H9 (cell line): ENCODE measurements around the gene MCFD2. TPM values are rescaled to one million over a fixed set of nuclear protein-coding genes. Genes with fewer than 3 reads are reported as not detected.

ENCODE experiments used
- DNase-seq: peaks from one replicate; pipeline ENCODE4 v3.0.0-alpha.2; 2017
- H2AFZ ChIP-seq: one replicate; pipeline ENCODE4 v1.6.1; 2013; ENCODE audit warnings: mild to moderate bottlenecking, low read length, control low read depth, moderate library complexity
- H2AK5ac ChIP-seq: 2 replicates; pipeline ENCODE4 v1.6.1; 2013; ENCODE audit warnings: low read length, control low read depth, mixed read lengths; ENCODE audit not compliant: insufficient read length
- H2BK120ac ChIP-seq: one replicate; pipeline ENCODE4 v1.6.1; 2013; ENCODE audit warnings: low read depth, mild to moderate bottlenecking, low read length, control low read depth, inconsistent platforms; ENCODE audit not compliant: poor library complexity, severe bottlenecking
- H2BK12ac ChIP-seq: 2 replicates; pipeline ENCODE4 v1.6.1; 2013; ENCODE audit warnings: low read length, control low read depth, mixed read lengths, low read depth; ENCODE audit not compliant: insufficient read length
- H2BK15ac ChIP-seq: 2 replicates; pipeline ENCODE4 v1.6.1; 2013; ENCODE audit warnings: low read depth, low read length, control low read depth
- H2BK20ac ChIP-seq: one replicate; pipeline ENCODE4 v1.6.1; 2013; ENCODE audit warnings: low read depth, mild to moderate bottlenecking, low read length, control low read depth, inconsistent platforms; ENCODE audit not compliant: poor library complexity, severe bottlenecking
- H2BK5ac ChIP-seq: 2 replicates; pipeline ENCODE4 v1.6.1; 2013; ENCODE audit warnings: low read length, control low read depth, mixed read lengths; ENCODE audit not compliant: insufficient read length
- H3K14ac ChIP-seq: 2 replicates; pipeline ENCODE4 v1.6.1; 2013; ENCODE audit warnings: low read length, control low read depth; ENCODE audit not compliant: insufficient read depth
- H3K18ac ChIP-seq: 2 replicates; pipeline ENCODE4 v1.6.1; 2013; ENCODE audit warnings: low read depth, mild to moderate bottlenecking, mixed read lengths, low read length, control low read depth; ENCODE audit not compliant: insufficient read length
- H3K23ac ChIP-seq: 2 replicates; pipeline ENCODE4 v1.6.1; 2013; ENCODE audit warnings: low read length, control low read depth, mixed read lengths, low read depth; ENCODE audit not compliant: insufficient read length
- H3K23me2 ChIP-seq: 2 replicates; pipeline ENCODE4 v1.6.1; 2013; ENCODE audit warnings: low read depth, mild to moderate bottlenecking, mixed read lengths, low read length, control low read depth; ENCODE audit not compliant: insufficient read length, poor library complexity, severe bottlenecking
- H3K27ac ChIP-seq: 2 replicates; pipeline ENCODE4 v1.5.1; 2013; ENCODE audit warnings: low read length, control low read depth, mixed read lengths, low read depth; ENCODE audit not compliant: insufficient read length
- H3K27me3 ChIP-seq: 2 replicates; pipeline ENCODE4 v1.6.1; 2013; ENCODE audit warnings: low read length, control low read depth, inconsistent platforms; ENCODE audit not compliant: insufficient read depth
- H3K4ac ChIP-seq: 2 replicates; pipeline ENCODE4 v1.6.1; 2013; ENCODE audit warnings: low read depth, mild to moderate bottlenecking, control low read depth, inconsistent platforms, low read length, moderate library complexity
- H3K4me1 ChIP-seq: 2 replicates; pipeline ENCODE4 v1.6.1; 2013; ENCODE audit warnings: low read length, control low read depth, inconsistent platforms; ENCODE audit not compliant: insufficient read depth
- H3K4me2 ChIP-seq: 2 replicates; pipeline ENCODE4 v1.6.1; 2013; ENCODE audit warnings: low read length, control low read depth, mixed read lengths; ENCODE audit not compliant: insufficient read length, insufficient read depth
- H3K56ac ChIP-seq: 2 replicates; pipeline ENCODE4 v1.6.1; 2013; ENCODE audit warnings: low read depth, mild to moderate bottlenecking, mixed read lengths, low read length, control low read depth; ENCODE audit not compliant: insufficient read length
- H3K79me1 ChIP-seq: 2 replicates; pipeline ENCODE4 v1.6.1; 2013; ENCODE audit warnings: low read depth, mild to moderate bottlenecking, moderate library complexity, low read length, control low read depth, inconsistent platforms; ENCODE audit not compliant: insufficient read depth, poor library complexity, severe bottlenecking
- H3K79me2 ChIP-seq: 2 replicates; pipeline ENCODE4 v1.6.1; 2013; ENCODE audit warnings: low read length, control low read depth, inconsistent platforms; ENCODE audit not compliant: insufficient read depth
- H3K9ac ChIP-seq: 2 replicates; pipeline ENCODE4 v1.6.1; 2013; ENCODE audit warnings: low read length, control low read depth, mixed read lengths; ENCODE audit not compliant: insufficient read length; ENCODE audit errors: extremely low read depth
- H3K9me3 ChIP-seq: one replicate; pipeline ENCODE4 v1.6.1; 2013; ENCODE audit warnings: low read depth, low read length, inconsistent platforms; ENCODE audit not compliant: control insufficient read depth
- H3T11ph ChIP-seq: one replicate; pipeline ENCODE4 v1.6.1; 2013; ENCODE audit warnings: mild to moderate bottlenecking, low read length, control low read depth, inconsistent platforms
- H4K20me1 ChIP-seq: one replicate; pipeline ENCODE4 v1.6.1; 2013; ENCODE audit not compliant: control insufficient read depth, insufficient read length, insufficient read depth
- H4K5ac ChIP-seq: 2 replicates; pipeline ENCODE4 v1.6.1; 2013; ENCODE audit warnings: low read depth, mild to moderate bottlenecking, mixed read lengths, low read length, control low read depth; ENCODE audit not compliant: insufficient read length
- H4K8ac ChIP-seq: replicated peaks from 2 replicates; pipeline ENCODE4 v1.6.1; 2013; ENCODE audit warnings: low read length, control low read depth, mixed read lengths, low read depth; ENCODE audit not compliant: insufficient read length
- H4K91ac ChIP-seq: 2 replicates; pipeline ENCODE4 v1.6.1; 2013; ENCODE audit warnings: low read depth, mild to moderate bottlenecking, moderate library complexity, mixed read lengths, low read length, control low read depth; ENCODE audit not compliant: insufficient read length
- H3K27ac Mint-ChIP-seq, 3 experiments: 2 replicates in 2 of 3; 3 replicates in 1 of 3; pipeline ENCODE4 v1.8.0; 2020 to 2021; ENCODE audit warnings: mixed read lengths in 3 of 3, mild to moderate bottlenecking in 1 of 3, moderate library complexity in 1 of 3
- H3K27me3 Mint-ChIP-seq: 2 replicates; pipeline ENCODE4 v1.8.0; 2021; ENCODE audit warnings: low read depth, mild to moderate bottlenecking, moderate library complexity, mixed read lengths
- H3K36me3 Mint-ChIP-seq, 3 experiments: 2 replicates in 2 of 3; 3 replicates in 1 of 3; pipeline ENCODE4 v1.8.0; 2020 to 2021; ENCODE audit warnings: low read depth in 3 of 3, mixed read lengths in 3 of 3; ENCODE audit not compliant: insufficient read depth in 1 of 3
- H3K4me1 Mint-ChIP-seq, 2 experiments: 2 replicates each; pipeline ENCODE4 v1.8.0; 2020; ENCODE audit warnings: mixed read lengths in 2 of 2
- H3K4me3 Mint-ChIP-seq, 2 experiments: 2 replicates in 1 of 2; 3 replicates in 1 of 2; pipeline ENCODE4 v1.8.0; 2020 to 2021; ENCODE audit warnings: mild to moderate bottlenecking in 2 of 2, mixed read lengths in 2 of 2, moderate library complexity in 1 of 2
- H3K9me3 Mint-ChIP-seq, 2 experiments: 2 replicates in 1 of 2; 3 replicates in 1 of 2; pipeline ENCODE4 v1.8.0; 2020; ENCODE audit warnings: mild to moderate bottlenecking in 2 of 2, mixed read lengths in 2 of 2, moderate library complexity in 1 of 2
- CTCF ChIP-seq: fragments of 200-600 bp; sonication (generic); conservative IDR thresholded peaks from 3 replicates; pipeline ENCODE4 v1.8.0; 2021; ENCODE audit warnings: antibody characterized with exemption, mild to moderate bottlenecking
- WGBS: extraction: QIAGEN DNeasy Blood & Tissue Kit; methylation state at CpG from one replicate; pipeline ENCODE4 v1.1.7; 2013; ENCODE audit warnings: missing lambda C conversion rate, low lambda C conversion rate, mixed read lengths; ENCODE audit not compliant: insufficient read length; ENCODE audit errors: extremely low coverage; 5-methylcytosine and 5-hydroxymethylcytosine counted together
- total RNA-seq: library from RNA; stranded (reverse); gene quantifications from 2 replicates; pipeline ENCODE4 v1.2.1, GENCODE V29; 2021

Gene MCFD2
- total RNA-seq, 1 experiment from 2014 or later, result 64.6 TPM

GRCh38 chr2:46861916-46862315 is 53.7 kb downstream of the MCFD2 start:
- H3K4me2 ChIP-seq, result no peak overlapping the region
- H4K91ac ChIP-seq, result no peak overlapping the region
- Mint-ChIP-seq H3K27me3 (peaks cover 6% of the 10 kb centered on the region; the same call in 1 of the 2 replicates), H3K9me3 (peaks cover 0 to 5% of the 10 kb centered on the region in 2 experiments; a peak in 4 of 5 replicates), H3K4me1 (0 out of 4 replicates have a peak, but pooled peaks cover 0 to 4% of the 10 kb centered on the region in 2 experiments), H3K4me3 (no peak overlapping the region), H3K27ac (no peak overlapping the region), H3K36me3 (no peaks in the 10 kb centered on the region)
- H2BK120ac ChIP-seq, result no peak overlapping the region
- H2BK20ac ChIP-seq, result no peak overlapping the region
- no peak overlapping the region for H3T11ph ChIP-seq
- no peak overlapping the region for H3K14ac ChIP-seq
- H3K79me1 ChIP-seq, result no peaks in the 10 kb centered on the region
- no CpG with 5 or more reads among the region's 6 CpGs for WGBS
- no peak overlapping the region for H2AFZ ChIP-seq
- H3K9me3 ChIP-seq, result no peaks in the 10 kb centered on the region
- H3K79me2 ChIP-seq, result no peaks in the 10 kb centered on the region
- H3K4ac ChIP-seq, result no peak overlapping the region
- H2AK5ac ChIP-seq, result no peak overlapping the region
- H3K23me2 ChIP-seq, result no peaks in the 10 kb centered on the region
- no peak for DNase-seq
- H2BK12ac ChIP-seq, result no peak overlapping the region
- no peak overlapping the region for H4K8ac ChIP-seq
- no peak for TF ChIP-seq CTCF
- H4K20me1 ChIP-seq, result no peaks in the 10 kb centered on the region
- H3K9ac ChIP-seq, result no peak overlapping the region
- no peak overlapping the region for H3K23ac ChIP-seq
- no peaks in the 10 kb centered on the region for H3K4me1 ChIP-seq
- H2BK15ac ChIP-seq, result no peak overlapping the region
- H3K18ac ChIP-seq, result no peak overlapping the region
- no peak overlapping the region for H3K27ac ChIP-seq
- no peak overlapping the region for H2BK5ac ChIP-seq
- H4K5ac ChIP-seq, result no peak overlapping the region
- H3K27me3 ChIP-seq, result no peaks in the 10 kb centered on the region
- no peak overlapping the region for H3K56ac ChIP-seq
